VCaP (cell line): ENCODE data around the gene SUSD1.

Experiments
- H3K27ac ChIP-seq: fragments of 450-650 bp; 2 replicates; pipeline ENCODE4 v1.5.1; 2017
- CTCF ChIP-seq: fragments of 450-650 bp; conservative IDR thresholded peaks from 2 replicates; pipeline ENCODE4 v1.5.1; 2017; ENCODE audit warnings: mild to moderate bottlenecking, moderate library complexity

The SUSD1 gene

GRCh38 chr9:112110094-112110776 is 64.9 kb downstream of the SUSD1 start:
- no peak for TF ChIP-seq CTCF
- no peak overlapping the region for H3K27ac ChIP-seq

- no peak for TF ChIP-seq CTCF
- H3K27ac ChIP-seq, result peak overlapping the region; percentile 84
These were observed 70.2 kb downstream of the SUSD1 start for GRCh38 chr9:112104901-112105300.

- no peak for TF ChIP-seq CTCF
These were observed 70.7 kb downstream of the SUSD1 start for GRCh38 chr9:112104401-112104800.

GRCh38 chr9:112103405-112103804 is 71.7 kb downstream of the SUSD1 start:
- no peak for TF ChIP-seq CTCF
- H3K27ac ChIP-seq, result peak overlapping the region; percentile 84; the same call in 1 of the 2 replicates

More at GRCh38 chr9:112104401-112104800, 70.7 kb downstream of the SUSD1 start:
- H3K27ac ChIP-seq, result peak overlapping the region; percentile 84

- peak overlapping the region; percentile 32; the same call in 1 of the 2 replicates for H3K27ac ChIP-seq
These were observed 77.1 kb downstream of the SUSD1 start for GRCh38 chr9:112097712-112098688.

GRCh38 chr9:112094948-112095681 is 80.0 kb downstream of the SUSD1 start:
- H3K27ac ChIP-seq, result no peak overlapping the region
- no peak for TF ChIP-seq CTCF

More at GRCh38 chr9:112097712-112098688, 77.1 kb downstream of the SUSD1 start:
- peak; percentile 99 for TF ChIP-seq CTCF
